C4-2B (cell line): ENCODE measurements around the gene CAPN13.

Experiments used
- H3K27ac ChIP-seq: fragments of 450-650 bp; 2 replicates; pipeline ENCODE4 v1.5.1; 2017
- ZFX ChIP-seq: fragments of 450-650 bp; IDR thresholded peaks from 2 replicates; pipeline ENCODE4 v1.6.1; 2017
- TF ChIP-seq, protein P1 (sequence below): fragments of 450-650 bp; conservative IDR thresholded peaks from 2 replicates; pipeline ENCODE4 v1.5.1; 2017; ENCODE audit warnings: mild to moderate bottlenecking

The CAPN13 gene

GRCh38 chr2:30800159-30800558 is 7.1 kb downstream of the CAPN13 start:
- TF ChIP-seq ZFX: no peak
- TF ChIP-seq, protein P1, sequence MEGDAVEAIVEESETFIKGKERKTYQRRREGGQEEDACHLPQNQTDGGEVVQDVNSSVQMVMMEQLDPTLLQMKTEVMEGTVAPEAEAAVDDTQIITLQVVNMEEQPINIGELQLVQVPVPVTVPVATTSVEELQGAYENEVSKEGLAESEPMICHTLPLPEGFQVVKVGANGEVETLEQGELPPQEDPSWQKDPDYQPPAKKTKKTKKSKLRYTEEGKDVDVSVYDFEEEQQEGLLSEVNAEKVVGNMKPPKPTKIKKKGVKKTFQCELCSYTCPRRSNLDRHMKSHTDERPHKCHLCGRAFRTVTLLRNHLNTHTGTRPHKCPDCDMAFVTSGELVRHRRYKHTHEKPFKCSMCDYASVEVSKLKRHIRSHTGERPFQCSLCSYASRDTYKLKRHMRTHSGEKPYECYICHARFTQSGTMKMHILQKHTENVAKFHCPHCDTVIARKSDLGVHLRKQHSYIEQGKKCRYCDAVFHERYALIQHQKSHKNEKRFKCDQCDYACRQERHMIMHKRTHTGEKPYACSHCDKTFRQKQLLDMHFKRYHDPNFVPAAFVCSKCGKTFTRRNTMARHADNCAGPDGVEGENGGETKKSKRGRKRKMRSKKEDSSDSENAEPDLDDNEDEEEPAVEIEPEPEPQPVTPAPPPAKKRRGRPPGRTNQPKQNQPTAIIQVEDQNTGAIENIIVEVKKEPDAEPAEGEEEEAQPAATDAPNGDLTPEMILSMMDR: no peak
- H3K27ac ChIP-seq: no peak overlapping the region

GRCh38 chr2:30799366-30799765 is 7.9 kb downstream of the CAPN13 start:
- TF ChIP-seq ZFX: no peak
- TF ChIP-seq, protein P1: no peak
- H3K27ac ChIP-seq: no peak overlapping the region

DNA sequence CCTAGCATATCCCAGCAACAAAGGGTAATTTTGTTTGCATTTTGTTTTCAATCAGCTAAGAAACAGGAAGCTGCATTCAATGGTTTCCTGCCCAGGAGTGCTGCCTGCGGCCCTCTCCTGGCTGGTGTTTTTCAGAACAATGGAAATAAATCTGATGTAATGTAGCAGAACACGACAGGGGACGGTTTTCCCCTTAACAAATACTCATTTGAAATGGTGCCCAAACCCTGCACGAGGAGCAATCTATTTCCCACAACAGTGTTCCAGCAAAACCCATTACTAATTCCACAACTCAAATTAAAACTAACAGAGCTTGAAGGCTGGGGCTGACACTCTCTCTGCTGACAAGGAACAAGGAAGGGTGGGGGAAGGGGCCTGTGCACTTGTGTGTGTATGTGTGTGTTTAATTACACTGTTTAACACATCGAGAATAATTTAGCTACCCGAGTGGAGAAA is 8.7 kb downstream of the CAPN13 start:
- no peak overlapping the region for H3K27ac ChIP-seq
- no peak for TF ChIP-seq ZFX
- TF ChIP-seq, protein P1: no peak

- H3K27ac ChIP-seq: no peak overlapping the region
- TF ChIP-seq ZFX: no peak
- TF ChIP-seq, protein P1: no peak
Observed at GRCh38 chr2:30797381-30798015, 9.7 kb downstream of the CAPN13 start.

DNA sequence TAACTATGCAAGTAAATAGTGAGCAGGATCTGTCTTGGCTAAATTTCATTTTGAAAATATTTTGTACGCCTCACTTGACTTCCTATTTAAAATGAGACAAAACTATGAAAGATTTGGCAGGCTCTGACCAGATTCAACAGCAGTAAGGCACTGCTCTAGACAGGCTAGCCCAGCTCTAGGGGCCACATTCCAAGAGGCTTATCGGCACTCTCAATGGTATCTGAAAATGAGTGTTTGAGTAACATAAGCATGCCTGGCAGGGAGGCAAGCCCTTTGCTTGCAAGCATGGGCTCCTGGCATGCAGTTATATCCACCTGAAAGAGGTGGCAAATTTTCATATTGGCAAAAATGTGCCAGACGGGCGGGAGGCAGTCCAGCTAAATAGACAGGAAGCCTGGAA is 10.5 kb downstream of the CAPN13 start:
- H3K27ac ChIP-seq: no peak overlapping the region
- TF ChIP-seq, protein P1: no peak
- no peak for TF ChIP-seq ZFX

DNA sequence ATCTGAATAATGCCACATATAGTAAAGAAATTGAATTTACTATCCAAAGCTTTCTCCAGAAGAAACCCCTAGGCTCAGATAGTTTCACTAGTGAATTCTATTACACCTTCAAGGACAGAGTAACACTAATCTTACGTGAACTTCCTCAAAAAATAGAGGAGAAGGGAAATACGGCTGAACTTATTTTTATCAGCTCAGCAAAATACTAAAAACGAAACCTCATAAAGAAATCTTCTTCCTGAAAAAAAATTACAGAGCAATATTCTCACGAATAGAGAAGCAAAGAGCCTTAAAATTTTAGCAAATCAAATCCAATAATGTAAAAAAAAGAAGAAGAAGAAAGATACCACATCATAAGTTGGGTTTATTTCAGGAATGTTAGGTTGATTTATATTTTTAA is 14.7 kb downstream of the CAPN13 start:
- no peak overlapping the region for H3K27ac ChIP-seq
- TF ChIP-seq ZFX: no peak
- TF ChIP-seq, protein P1: no peak

DNA sequence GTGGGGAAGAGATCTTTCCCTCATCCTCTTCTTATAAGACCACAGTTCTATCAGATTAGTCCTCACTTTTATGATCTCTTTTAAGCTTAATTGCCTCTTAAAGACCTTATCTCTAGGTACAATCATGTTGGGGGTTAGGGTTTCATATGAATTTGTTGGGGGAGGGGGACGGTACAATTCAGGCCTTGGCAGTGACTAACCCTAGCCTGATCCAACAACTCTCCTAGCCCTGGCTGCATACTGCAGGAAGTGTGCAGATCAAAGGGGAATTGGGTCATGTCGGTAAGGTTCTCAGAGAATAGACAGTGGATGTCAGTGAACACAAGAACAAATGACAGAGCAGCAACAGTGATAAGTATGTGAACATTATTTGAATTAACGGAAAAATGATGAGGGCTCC is 16.4 kb downstream of the CAPN13 start:
- peak overlapping the region; percentile 61; the same call in 1 of the 2 replicates for H3K27ac ChIP-seq
- TF ChIP-seq, protein P1: no peak
- no peak for TF ChIP-seq ZFX
